ENCODE measurements around the gene FAAP20. TPM values are rescaled to one million over a fixed set of nuclear protein-coding genes. Genes with fewer than 3 reads are reported as not detected.

Gene FAAP20
- total and polyA plus RNA-seq, 2 donors (not counting 3 experiments of a cell fraction or from before 2014, with no cell fraction given): 31.5 to 62.6 TPM

- Histone ChIP-seq H3K9ac (replicated peaks; ENCODE audit: extremely low read depth, insufficient read depth, low read length) (no peak overlapping the region), H3K9me3 (replicated peaks; ENCODE audit: control insufficient read depth, insufficient read depth, low read length) (no peaks in the 10 kb centered on the region), H2AFZ (ENCODE audit: low read depth, low read length) (no peak overlapping the region), H3K27ac (ENCODE audit: insufficient read depth, low read depth, low read length) (no peak overlapping the region), H3K36me3 (ENCODE audit: control insufficient read depth in 2 of 2, extremely low read depth in 1 of 2, insufficient read depth in 2 of 2, low read length in 2 of 2) (no peaks in the 10 kb centered on the region), H4K20me1 (replicated peaks; ENCODE audit: control insufficient read depth, extremely low read depth, insufficient read depth, low read length) (no peaks in the 10 kb centered on the region), H3K9me1 (replicated peaks; ENCODE audit: control insufficient read depth, extremely low read depth, insufficient read depth, low read length) (no peaks in the 10 kb centered on the region), H3K79me2 (ENCODE audit: control insufficient read depth, insufficient read depth, low read length) (no peaks in the 10 kb centered on the region), H3K4me3 (replicated peaks in 1 of 3; ENCODE audit: insufficient read depth in 1 of 3, low read depth in 1 of 3, low read length in 3 of 3) (no peak overlapping the region), H3K4me2 (ENCODE audit: insufficient read depth, low read length) (no peak overlapping the region), H3K27me3 (ENCODE audit: control insufficient read depth in 2 of 2, insufficient read depth in 2 of 2, low read length in 2 of 2) (no peaks in the 10 kb centered on the region), H3K4me1 (ENCODE audit: control insufficient read depth, extremely low read depth, insufficient read depth, low read length) (no peaks in the 10 kb centered on the region)
- intact Hi-C loops (cut with micrococcal nuclease): no loop called here
- POLR2A ChIA-PET: no interaction called here
- FAIRE-seq (no peak), DNase-seq (ENCODE audit: low read depth, low spot score) (no peak)
- dilution Hi-C loops (cut with MboI; ENCODE audit: extremely low pct_ligation_motif_present, low sequenced_read_pairs): no loop called here
- BruUV-seq (replicated peaks): no TSS peak
- TF ChIP-seq MAX (IDR thresholded peaks at IDR 0.05; ENCODE audit: insufficient read depth, insufficient read length): no peak
- TF ChIP-seq EZH2 (IDR thresholded peaks at IDR 0.05; ENCODE audit: borderline replicate concordance, low read depth, low read length, severe bottlenecking): no peak
- no peak for TF ChIP-seq GATA2 (IDR thresholded peaks at IDR 0.05; ENCODE audit: insufficient read depth, insufficient read length, low read depth, low read length)
- TF ChIP-seq JUN (IDR thresholded peaks at IDR 0.05; ENCODE audit: borderline replicate concordance, insufficient read depth, insufficient read length, low read depth): no peak
- no peak for TF ChIP-seq CTCF (IDR thresholded peaks at IDR 0.05; ENCODE audit: extremely low read depth in 1 of 2, insufficient read depth in 1 of 2, low read depth in 1 of 2, low read length in 2 of 2)
- TF ChIP-seq POLR2AphosphoS5 (IDR thresholded peaks at IDR 0.05; ENCODE audit: insufficient read depth, low read depth, low read length): no peak
- TF ChIP-seq POLR2A (IDR thresholded peaks at IDR 0.05; ENCODE audit: low read depth, low read length): no peak
- no peak for TF ChIP-seq MYC (IDR thresholded peaks at IDR 0.05; ENCODE audit: low read depth, low read length)
- no peak for TF ChIP-seq FOS (IDR thresholded peaks at IDR 0.05; ENCODE audit: borderline replicate concordance, insufficient read depth, low read length)
- CTCF ChIA-PET: interaction anchor here (5.1 kb wide), 1 partner anchor 14 kb away, joined by 28 read pairs; no protein-coding TSS in a partner anchor
These were observed 33.9 kb downstream of the FAAP20 start for GRCh38 chr1:2160451-2161300.
